ENCODE measurements around the gene DUSP7.

DNA sequence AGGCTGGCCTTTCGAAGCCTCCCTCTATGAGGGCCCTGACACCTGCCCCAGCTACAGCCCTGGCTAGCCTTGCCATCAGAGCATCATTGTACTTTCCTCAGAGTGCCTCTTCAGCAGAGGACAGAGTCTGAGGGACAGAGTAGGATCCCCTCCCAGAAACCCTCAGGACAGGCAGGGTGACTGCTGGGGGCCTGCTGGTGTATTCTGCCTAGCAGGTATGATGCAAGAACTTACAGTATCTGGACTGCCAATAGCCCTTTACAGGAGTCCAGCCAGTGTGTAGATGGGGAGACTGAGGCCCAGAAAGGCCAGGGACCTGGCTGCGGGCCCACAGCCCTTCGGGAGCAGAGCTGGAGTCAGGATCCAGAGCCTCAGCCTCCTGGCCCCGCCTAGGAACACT lies 19.1 kb downstream of the DUSP7 start:
- TF ChIP-seq CTCF (IDR thresholded peaks at IDR 0.05; ENCODE audit: low read depth, low read length, poor library complexity, severe bottlenecking) (no peak), EZH2phosphoT487 (IDR thresholded peaks at IDR 0.05; ENCODE audit: borderline replicate concordance, low read length) (no peak)
